HepG2 (cell line): ENCODE measurements around the gene TMEM145. TPM values are rescaled to one million over a fixed set of nuclear protein-coding genes. Genes with fewer than 3 reads are reported as not detected.
A peak's percentile ranks its signal among the peaks of the same experiment; 100 is the strongest.

Source experiments
- ATAC-seq: fragments of 200-7000 bp; cut with Tn5 transposase; 3 replicates; pipeline ENCODE4 v1.9.1; 2020; ENCODE audit warnings: mild to moderate bottlenecking, moderate library complexity
- BruUV-seq: library from RNA; stranded (reverse); fragments of 400-500 nt; replicated peaks from 2 replicates; lab custom pipeline; 2021; lab: Mats Ljungman, UMichigan
- CTCF ChIA-PET: fragments of 300-600 bp; formaldehyde crosslinking; extraction: SDS; loops from one replicate; lab custom pipeline; 2021; ENCODE audit warnings: low total read pairs, inconsistent platforms, low intra/inter-chr PET ratio; lab: Yijun Ruan, JAX
- POLR2A ChIA-PET: fragments of 350-600 bp; sonication (Branson Sonifier 250); formaldehyde crosslinking; loops from one replicate; lab custom pipeline; 2020; ENCODE audit warnings: antibody characterized with exemption, inconsistent platforms; lab: Yijun Ruan, JAX
- DNase-seq: peaks from one replicate; pipeline ENCODE4 v3.0.0-alpha.2; 2015; ENCODE audit warnings: low spot score
- FAIRE-seq: peaks from 3 replicates; lab custom pipeline; 2011; peaks lifted over from hg19 to GRCh38; lab: Jason Lieb, UNC
- H2AFZ ChIP-seq: one replicate; pipeline ENCODE4 v1.6.1; 2011; ENCODE audit warnings: low read length, inconsistent platforms
- H3K27ac ChIP-seq: fragments of 300-600 bp; 3 replicates; pipeline ENCODE4 v1.8.0; 2011; ENCODE audit warnings: mixed run types, mild to moderate bottlenecking, mixed read lengths, low read length, inconsistent platforms; ENCODE audit not compliant: insufficient read depth; ENCODE audit errors: extremely low read length
- H3K27me3 ChIP-seq, 2 experiments: fragments of 200-600 bp in 1 of 2; 2 replicates in 1 of 2; 3 replicates in 1 of 2; pipeline versions ENCODE4 v1.6.0 to v1.8.0; 2011; ENCODE audit warnings: low read length in 2 of 2, mild to moderate bottlenecking in 2 of 2, moderate library complexity in 2 of 2, inconsistent platforms in 1 of 2; ENCODE audit not compliant: insufficient read depth in 2 of 2, control insufficient read depth in 1 of 2
- H3K36me3 ChIP-seq, 2 experiments: fragments of 200-600 bp in 1 of 2; replicated peaks in 1 of 2; 2 replicates in 1 of 2; 3 replicates in 1 of 2; pipeline versions ENCODE4 v1.5.1 to v1.8.0; 2011; ENCODE audit warnings: low read length in 2 of 2, inconsistent platforms in 1 of 2; ENCODE audit not compliant: insufficient read depth in 2 of 2, control insufficient read depth in 1 of 2
- H3K4me1 ChIP-seq: 2 replicates; pipeline ENCODE4 v1.5.1; 2012; ENCODE audit warnings: low read length, inconsistent platforms; ENCODE audit not compliant: insufficient read depth
- H3K4me2 ChIP-seq: 2 replicates; pipeline ENCODE4 v1.6.0; 2011; ENCODE audit warnings: low read depth, low read length, inconsistent platforms
- H3K4me3 ChIP-seq, 3 experiments: fragments of 200-600 bp in 1 of 3; sonication (generic), shearing (Covaris generic) in 1 of 3; replicated peaks in 1 of 3; 2 replicates each; pipeline ENCODE4 v1.5.1; 2011 to 2016; ENCODE audit warnings: low read length in 3 of 3, inconsistent platforms in 2 of 3, low read depth in 2 of 3, mild to moderate bottlenecking in 2 of 3, control low read depth in 1 of 3, mixed read lengths in 1 of 3; ENCODE audit not compliant: insufficient read depth in 1 of 3
- H3K79me2 ChIP-seq: one replicate; pipeline ENCODE4 v1.6.1; 2011; ENCODE audit warnings: low read length, inconsistent platforms; ENCODE audit not compliant: insufficient read depth
- H3K9ac ChIP-seq: 2 replicates; pipeline ENCODE4 v1.6.0; 2011; ENCODE audit warnings: mild to moderate bottlenecking, low read depth, low read length, inconsistent platforms; ENCODE audit not compliant: insufficient read depth
- H3K9me3 ChIP-seq: 2 replicates; pipeline ENCODE4 v1.5.1; 2012; ENCODE audit warnings: mild to moderate bottlenecking, low read length
- H4K20me1 ChIP-seq: 2 replicates; pipeline ENCODE4 v1.6.0; 2011; ENCODE audit warnings: inconsistent platforms, mild to moderate bottlenecking, low read length, moderate library complexity; ENCODE audit not compliant: insufficient read depth
- DNMT3B ChIP-seq: conservative IDR thresholded peaks from 2 replicates; pipeline ENCODE4 v1.6.1; 2016; ENCODE audit warnings: missing biosample characterization, control low read depth
- KLF6 ChIP-seq: IDR thresholded peaks from 2 replicates; pipeline ENCODE4 v1.8.0; 2016; ENCODE audit warnings: missing biosample characterization, missing genetic modification reagents
- SRY ChIP-seq: sonication (generic); formaldehyde crosslinking; IDR thresholded peaks from 2 replicates; pipeline ENCODE4 v1.8.0; 2022; ENCODE audit warnings: mild to moderate bottlenecking, missing genetic modification reagents
- TEF ChIP-seq: sonication (generic); formaldehyde crosslinking; IDR thresholded peaks from 2 replicates; pipeline ENCODE4 v1.5.0; 2020; ENCODE audit warnings: missing genetic modification reagents
- TRIM22 ChIP-seq: fragments of 450-650 bp; IDR thresholded peaks from 2 replicates; pipeline ENCODE4 v1.6.1; 2017
- ZNF224 ChIP-seq: sonication (generic); formaldehyde crosslinking; IDR thresholded peaks from 2 replicates; pipeline ENCODE4 v1.5.0; 2020; ENCODE audit warnings: mild to moderate bottlenecking, missing genetic modification reagents
- ZNF253 ChIP-seq: sonication (generic); formaldehyde crosslinking; IDR thresholded peaks from 2 replicates; pipeline ENCODE4 v1.8.0; 2022; ENCODE audit warnings: mild to moderate bottlenecking, missing genetic modification reagents, borderline replicate concordance
- ZNF687 ChIP-seq: sonication (generic); formaldehyde crosslinking; IDR thresholded peaks from 2 replicates; pipeline ENCODE4 v1.5.1; 2020; ENCODE audit warnings: mild to moderate bottlenecking, missing genetic modification reagents, moderate library complexity
- ZNF724P ChIP-seq: sonication (generic); formaldehyde crosslinking; IDR thresholded peaks from 2 replicates; pipeline ENCODE4 v1.8.0; 2022; ENCODE audit warnings: missing genetic modification reagents, borderline replicate concordance
- ZNF780A ChIP-seq: sonication (generic); formaldehyde crosslinking; IDR thresholded peaks from 2 replicates; pipeline ENCODE4 v1.8.0; 2022; ENCODE audit warnings: mild to moderate bottlenecking, missing genetic modification reagents, moderate library complexity
- ZSCAN21 ChIP-seq: sonication (generic); formaldehyde crosslinking; IDR thresholded peaks from 2 replicates; pipeline ENCODE4 v1.8.0; 2022; ENCODE audit warnings: mild to moderate bottlenecking, missing genetic modification reagents, moderate library complexity, borderline replicate concordance
- WGBS: methylation state at CpG from one replicate; pipeline ENCODE4 v1.1.6; 2017; ENCODE audit warnings: low lambda C conversion rate; 5-methylcytosine and 5-hydroxymethylcytosine counted together
- in situ Hi-C: cut with HindIII; loops from 2 replicates; pipeline ENCODE4 v1.10.0; 2017; ENCODE audit warnings: low pct_unique_long_range_greater_than_20kb; ENCODE audit not compliant: extremely low pct_ligation_motif_present
- intact Hi-C: fragments of 100-400 bp; cut with micrococcal nuclease; formaldehyde crosslinking; loops from one replicate; pipeline ENCODE4 v1.10.0; 2022; ENCODE audit not compliant: unreplicated experiment
- polyA plus RNA-seq, 8 experiments: library from polyadenylated mRNA; depleted of rRNA in 3 of 8; stranded (reverse) in 7 of 8; unstranded in 1 of 8; fragments of >200 nt; fragmentation: Illumina TruSeq in 4 of 8; extraction: Trizol in 4 of 8; gene quantifications; 2 replicates each; pipeline versions ENCODE4 v1.2.1 to v1.2.3, GENCODE V29; 2011 to 2016; ENCODE audit warnings: low read depth in 4 of 8, missing spikeins in 1 of 8, mixed read lengths in 1 of 8; ENCODE audit not compliant: insufficient read depth in 1 of 8
- total RNA-seq, 5 experiments: library from RNA; depleted of rRNA; stranded (reverse); fragments of >200 nt; fragmentation: Illumina TruSeq; extraction: Trizol; gene quantifications; 2 replicates each; pipeline ENCODE4 v1.2.3, GENCODE V29; 2016; ENCODE audit warnings: low read depth in 1 of 5

TMEM145 gene
- total and polyA plus RNA-seq, 2 of the 13 experiments (the other 11 are each of a cell fraction or from before 2014, with no cell fraction given), result 0.07 to 5.1 TPM

- TF ChIP-seq ZNF687 (CRISPR knock-in tag) (peak; percentile 59), DNMT3B (CRISPR knock-in tag) (no peak)
Observed at GRCh38 chr19:42284591-42285341, 28.3 kb upstream of the TMEM145 start (continued).

GRCh38 chr19:42285541-42285941 is 27.6 kb upstream of the TMEM145 start:
- POLR2A ChIA-PET, result interaction anchor here (1.7 kb wide), 1 partner anchor 42 kb away, joined by 9 read pairs; the partner anchor contains the start of gene GSK3A
- in situ Hi-C loops (loop anchor here (5.0 kb wide), 1 partner anchor 33 kb away; no protein-coding TSS in a partner anchor), intact Hi-C loops (no loop called here)
- BruUV-seq, result no TSS peak
- CTCF ChIA-PET, result no interaction called here
- H3K79me2 ChIP-seq, result peaks cover 29% of the 10 kb centered on the region
- H3K36me3 ChIP-seq, result peaks cover 19 to 39% of the 10 kb centered on the region in 2 experiments; a peak in 4 of 5 replicates
- no peak for ATAC-seq
- no peak overlapping the region for H3K27ac ChIP-seq
- H3K27me3 ChIP-seq, result no peaks in the 10 kb centered on the region; a peak in 1 of 5 replicates
- no peaks in the 10 kb centered on the region for H3K9me3 ChIP-seq
- peaks cover 42% of the 10 kb centered on the region for H3K4me1 ChIP-seq
- no peak for DNase-seq
- peak overlapping the region; percentile 13; the same call in 1 of the 2 replicates for H3K9ac ChIP-seq
- H4K20me1 ChIP-seq, result peaks cover 11% of the 10 kb centered on the region; the same call in 1 of the 2 replicates
- H2AFZ ChIP-seq, result no peak overlapping the region
- H3K4me3 ChIP-seq, result peak overlapping the region in 1 of 3 experiments; percentile 85; a peak in 2 of 6 replicates
- FAIRE-seq, result no peak
- H3K4me2 ChIP-seq, result peak overlapping the region; percentile 84
- WGBS, result 76% methylated on average over 5 of the region's 5 CpGs
- no peak for TF ChIP-seq KLF6 (CRISPR knock-in tag)
- TF ChIP-seq ZNF780A (CRISPR knock-in tag), result no peak
- TF ChIP-seq TRIM22, result no peak
- 0 out of 2 replicates have a peak, but pooled peaks have one; percentile 37 for TF ChIP-seq ZSCAN21 (CRISPR knock-in tag)
- no peak for TF ChIP-seq SRY (CRISPR knock-in tag)
- no peak for TF ChIP-seq ZNF724P (CRISPR knock-in tag)
- no peak for TF ChIP-seq ZNF224 (CRISPR knock-in tag)
- 0 out of 2 replicates have a peak, but pooled peaks have one; percentile 38 for TF ChIP-seq ZNF253
- no peak for TF ChIP-seq TEF (CRISPR knock-in tag)
